GM21381 (cell line): ENCODE measurements around the gene DCXR.

Experiments used
- ATAC-seq: cut with Tn5 transposase; IDR thresholded peaks from one replicate; pipeline ENCODE4 v1.9.1; 2021; ENCODE audit warnings: mild to moderate bottlenecking, moderate library complexity; ENCODE audit not compliant: unreplicated experiment

Gene DCXR

GRCh38 chr17:82024859-82025258, 12.6 kb downstream of the DCXR start:
- no peak for ATAC-seq

- peak; percentile 1 for ATAC-seq
Observed at GRCh38 chr17:82023447-82024241, 13.9 kb downstream of the DCXR start.

GRCh38 chr17:82022981-82023446, 14.5 kb downstream of the DCXR start, which contains the start of gene LRRC45:
LRRC45 (plus strand) TSS chr17:82023305; CDS start chr17:82023644, 339 bp downstream.
- ATAC-seq = peak; percentile 85

DNA sequence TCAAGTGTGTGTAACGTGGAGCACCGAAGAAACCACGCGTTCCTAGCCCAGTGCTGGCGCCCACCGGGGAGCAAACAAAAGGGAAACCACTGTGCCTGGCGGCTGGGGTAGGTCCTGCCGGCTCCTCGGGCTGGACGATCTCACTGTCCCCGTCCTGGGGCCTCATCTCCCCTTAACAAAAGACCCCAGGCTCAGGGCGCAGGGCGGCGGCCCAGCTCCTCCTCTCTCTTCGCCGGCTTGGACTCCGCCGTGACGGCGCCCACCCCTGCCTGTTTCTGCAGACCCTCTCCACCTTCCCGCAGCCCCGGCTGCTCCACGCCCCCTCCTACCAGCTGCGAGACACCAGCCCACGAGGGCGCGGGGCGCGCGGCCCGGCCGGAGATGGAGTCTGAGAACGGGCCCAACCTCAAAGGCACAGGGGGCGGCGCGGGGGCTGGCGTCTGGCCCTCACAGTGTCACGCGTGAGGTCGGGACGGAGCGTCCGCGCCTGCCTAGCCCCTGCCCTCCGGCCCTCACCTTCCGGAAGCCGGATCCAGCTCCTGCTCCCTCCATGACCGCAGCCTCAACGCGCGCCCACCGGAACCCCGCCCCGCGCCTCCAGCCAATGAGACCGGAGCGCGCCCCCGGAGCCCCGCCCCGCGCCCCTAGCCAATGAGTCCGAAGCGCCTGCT, 15.1 kb downstream of the DCXR start, which contains the start of gene CENPX:
CENPX (minus strand) TSS at position 569 of the 671 bp plus-strand sequence; CDS start at position 552, 17 bp downstream.
- peak; percentile 11 for ATAC-seq

GRCh38 chr17:82021900-82022309, 15.6 kb downstream of the DCXR start:
- ATAC-seq = no peak

- no peak for ATAC-seq
Observed at GRCh38 chr17:82021107-82021899, 16.2 kb downstream of the DCXR start.

- no peak for ATAC-seq
Observed at GRCh38 chr17:82020572-82021106, 16.9 kb downstream of the DCXR start.

DNA sequence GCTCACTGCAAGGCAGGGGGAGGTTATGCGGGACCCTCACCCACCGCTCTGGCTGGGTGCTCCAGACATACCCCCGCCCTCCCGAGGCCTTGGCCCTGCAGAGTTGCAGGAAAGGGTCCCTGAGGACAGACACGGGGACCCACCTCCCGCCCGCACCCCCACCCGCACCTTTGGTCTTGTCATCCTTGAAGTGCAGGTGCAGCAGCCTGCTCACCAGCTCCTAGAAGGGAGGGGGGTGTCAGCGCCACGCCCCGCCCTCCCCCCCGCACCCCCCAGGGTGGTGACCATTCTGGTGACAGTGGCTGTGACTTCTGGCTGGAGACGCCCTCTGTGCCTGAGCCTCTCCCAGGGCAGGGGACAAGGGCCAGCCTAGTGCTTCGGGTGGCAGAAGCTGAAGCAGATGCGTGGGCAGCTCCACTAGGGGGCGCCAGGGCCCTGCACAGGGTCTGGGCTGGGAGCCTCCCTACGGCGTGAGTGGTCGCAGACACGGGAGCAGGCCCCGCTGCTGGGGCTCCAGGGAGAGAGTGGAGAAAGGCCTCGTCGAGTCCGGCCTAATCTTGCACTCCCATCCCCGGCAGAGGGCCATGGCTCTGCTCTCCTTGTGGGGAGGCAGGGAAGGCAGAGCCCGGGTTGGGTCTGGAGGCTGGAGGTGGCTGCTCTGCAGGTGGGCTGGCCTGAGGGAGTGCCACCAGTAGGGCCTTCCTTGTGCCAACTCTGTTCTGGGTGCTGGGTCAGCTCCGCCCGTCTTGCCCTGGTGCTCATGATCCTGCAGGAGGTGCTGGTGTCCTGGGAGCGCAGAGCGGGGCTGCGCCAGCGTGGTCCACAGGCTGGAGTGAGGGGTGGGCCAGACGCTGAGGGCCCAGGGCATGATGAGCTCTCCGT, 17.6 kb downstream of the DCXR start:
- no peak for ATAC-seq

DNA sequence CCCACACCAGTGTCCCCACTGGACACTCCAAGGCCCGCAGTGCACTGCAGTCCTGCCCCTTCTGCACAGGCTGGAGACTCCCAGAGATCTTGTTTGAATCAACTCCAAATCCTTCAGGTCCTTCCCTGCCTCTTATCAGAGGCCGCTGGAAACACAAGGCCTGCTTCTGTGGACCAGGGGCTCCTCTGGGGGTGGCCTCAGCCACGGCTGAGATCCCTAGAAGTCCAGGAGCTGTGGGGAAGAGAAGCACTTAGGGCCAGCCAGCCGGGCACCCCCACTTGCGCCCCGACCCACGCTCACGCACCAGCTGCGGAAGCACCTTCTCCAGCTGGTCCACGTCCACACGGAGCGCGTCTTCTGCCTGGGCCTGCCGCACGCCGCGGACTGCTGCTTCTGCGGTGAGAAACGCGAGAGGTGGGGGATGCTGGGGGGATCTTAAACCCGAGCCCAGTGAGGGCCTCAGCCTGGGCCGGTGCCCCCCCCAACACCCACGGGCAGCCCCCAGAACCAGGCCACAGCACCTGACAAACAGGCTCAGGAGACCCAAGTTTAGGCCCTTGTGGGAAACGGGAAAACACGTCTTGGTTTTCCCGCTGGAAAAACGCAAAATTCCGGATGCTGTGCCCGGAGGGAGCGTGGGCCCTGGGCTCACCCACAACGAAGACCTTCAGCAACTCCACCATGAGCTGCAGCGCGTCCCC, 18.4 kb downstream of the DCXR start:
- no peak for ATAC-seq

DNA sequence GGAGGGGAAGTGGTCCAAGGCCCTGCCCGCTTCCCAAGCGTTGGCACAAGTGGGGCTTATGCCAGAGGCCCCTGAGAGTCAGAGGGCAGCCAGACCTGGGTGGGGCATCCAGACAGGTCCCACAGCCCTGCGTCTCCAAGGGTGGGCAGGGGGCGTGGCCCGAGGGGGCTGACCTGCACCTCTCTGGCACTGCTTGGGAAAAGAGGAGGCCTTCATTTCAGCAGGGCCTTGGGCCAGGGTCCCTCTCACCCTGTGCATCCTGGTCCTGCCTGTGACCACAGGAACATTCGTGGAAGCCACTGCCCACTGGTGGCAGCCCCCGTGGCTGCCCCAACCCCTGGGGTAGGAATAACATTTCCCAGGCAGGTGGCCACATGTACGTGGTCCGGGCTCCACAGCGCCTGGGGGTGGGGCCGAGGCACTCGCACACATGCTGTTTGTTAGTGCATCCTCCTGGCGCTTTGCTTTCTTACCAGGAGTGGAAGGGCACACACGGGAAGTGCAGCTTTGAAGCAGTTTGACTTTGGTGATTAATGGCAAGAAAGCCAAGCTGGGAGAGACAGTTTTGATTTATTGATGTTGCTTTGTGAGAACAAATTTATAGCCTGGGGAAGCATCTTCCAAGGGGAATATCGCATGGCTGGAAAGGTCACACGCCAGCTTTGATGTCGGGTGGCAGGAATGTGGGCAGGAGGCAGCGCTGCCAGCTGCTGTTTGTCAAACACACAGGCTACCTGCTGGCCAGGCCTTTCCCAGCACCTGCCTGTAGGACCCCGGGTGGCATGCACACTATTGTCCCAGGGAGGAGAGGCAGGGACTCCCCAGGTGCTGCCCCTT, 19.1 kb downstream of the DCXR start:
- no peak for ATAC-seq

- ATAC-seq = no peak
Observed at GRCh38 chr17:82017612-82018151, 19.8 kb downstream of the DCXR start.

DNA sequence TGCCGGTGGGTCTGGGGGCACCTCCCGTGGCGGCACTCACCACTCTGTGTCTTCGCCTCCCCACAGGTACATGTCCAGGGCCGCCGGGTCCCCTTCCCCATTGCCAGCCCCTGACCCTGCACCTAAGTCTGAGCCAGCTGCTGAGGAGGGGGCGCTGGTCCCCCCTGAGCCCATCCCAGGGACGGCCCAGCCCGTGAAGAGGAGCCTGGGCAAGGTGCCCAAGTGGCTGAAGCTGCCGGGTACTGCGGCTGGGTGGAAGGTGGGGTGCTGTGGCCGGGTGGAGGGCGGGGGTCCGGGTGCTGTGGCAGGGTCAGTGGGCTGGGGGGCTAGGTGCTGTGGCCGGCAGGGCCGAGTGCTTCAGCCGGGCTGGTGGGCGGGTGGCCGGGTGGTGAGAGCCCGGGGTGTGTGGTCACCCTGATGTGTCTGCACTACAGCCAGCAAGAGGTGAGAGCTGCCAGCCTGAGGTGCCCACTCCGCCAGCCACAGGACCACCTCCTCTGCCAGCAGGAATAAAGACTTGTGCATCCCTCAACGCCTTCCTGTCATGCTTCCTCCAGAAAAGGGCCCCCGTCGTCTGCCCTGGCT, 20.5 kb downstream of the DCXR start:
- ATAC-seq = no peak

- ATAC-seq = no peak
Observed at GRCh38 chr17:82016061-82016874, 21.2 kb downstream of the DCXR start.

- ATAC-seq = no peak
Observed at GRCh38 chr17:82015311-82015971, 22.1 kb downstream of the DCXR start.

DNA sequence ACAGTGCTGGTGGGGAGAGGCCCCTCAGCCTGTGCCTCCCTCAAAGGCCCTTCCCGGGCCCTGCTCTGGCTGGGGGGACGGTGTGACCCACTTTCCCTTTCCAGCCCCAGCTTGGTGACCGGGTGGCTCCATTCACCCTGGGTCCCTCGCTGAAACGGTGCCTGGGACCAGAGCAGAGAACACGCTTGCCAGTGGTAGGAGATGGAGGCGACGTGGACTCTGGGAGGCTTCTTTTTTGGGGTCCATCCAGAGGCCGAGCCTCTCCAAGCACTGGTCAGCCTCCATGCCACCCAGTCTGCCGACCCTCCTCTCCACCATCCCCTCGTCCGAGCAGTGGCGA, 22.6 kb downstream of the DCXR start:
- no peak for ATAC-seq

DNA sequence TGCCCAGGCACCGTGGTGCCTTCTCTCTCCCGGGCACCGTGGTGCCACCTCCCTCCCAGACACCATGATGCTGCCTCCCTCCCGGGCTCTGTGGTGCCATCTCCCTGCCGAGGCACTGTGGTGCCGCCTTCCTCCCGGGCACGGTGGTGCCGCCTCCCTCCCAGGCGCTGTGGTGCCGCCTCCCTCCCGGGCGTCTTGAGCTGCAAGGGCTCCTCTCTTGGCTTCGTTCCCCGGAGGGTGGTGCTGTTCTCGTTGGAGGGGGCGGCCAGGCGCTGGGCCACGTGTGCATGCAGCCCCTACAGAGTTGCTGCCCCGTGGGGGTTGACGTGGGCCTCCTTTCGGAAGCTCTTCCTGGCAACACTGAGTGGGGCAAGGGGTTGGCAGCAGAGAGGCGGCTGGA, 23.1 kb downstream of the DCXR start:
- no peak for ATAC-seq
